T-helper 22 cell (primary cell): ENCODE data around the gene NUP210L.
"Not testable (repeated sequence)": the region's sequence is repeated elsewhere in the genome, so short reads cannot be mapped to it uniquely, and the experiment has no call there.

Experiments
- DNase-seq: peaks from one replicate; pipeline ENCODE4 v3.0.0-alpha.2; 2020; ENCODE audit warnings: low read depth

Gene NUP210L

GRCh38 chr1:153991806-153992205, 163.1 kb downstream of the NUP210L start:
- DNase-seq, result no peak

DNA sequence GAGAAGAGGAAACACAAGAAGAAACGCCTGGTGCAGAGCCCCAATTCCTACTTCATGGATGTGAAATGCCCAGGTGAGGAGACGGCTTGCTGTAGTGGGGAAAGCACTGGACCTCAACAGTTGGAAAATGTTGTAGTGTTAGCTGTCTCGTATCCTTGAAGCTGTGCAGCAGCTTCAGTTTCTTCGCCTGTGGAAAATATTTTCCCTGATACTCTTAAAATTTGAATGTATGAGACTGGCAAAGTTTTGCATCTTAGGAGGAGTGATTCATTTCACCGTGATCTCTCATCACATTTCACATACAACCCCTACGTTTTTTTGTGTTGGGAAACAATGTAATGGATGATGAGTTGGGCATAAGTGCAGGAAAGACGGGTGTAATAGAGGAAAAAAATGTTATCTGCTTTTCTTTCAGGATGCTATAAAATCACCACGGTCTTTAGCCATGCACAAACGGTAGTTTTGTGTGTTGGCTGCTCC, 163.7 kb downstream of the NUP210L start:
- no peak for DNase-seq

DNA sequence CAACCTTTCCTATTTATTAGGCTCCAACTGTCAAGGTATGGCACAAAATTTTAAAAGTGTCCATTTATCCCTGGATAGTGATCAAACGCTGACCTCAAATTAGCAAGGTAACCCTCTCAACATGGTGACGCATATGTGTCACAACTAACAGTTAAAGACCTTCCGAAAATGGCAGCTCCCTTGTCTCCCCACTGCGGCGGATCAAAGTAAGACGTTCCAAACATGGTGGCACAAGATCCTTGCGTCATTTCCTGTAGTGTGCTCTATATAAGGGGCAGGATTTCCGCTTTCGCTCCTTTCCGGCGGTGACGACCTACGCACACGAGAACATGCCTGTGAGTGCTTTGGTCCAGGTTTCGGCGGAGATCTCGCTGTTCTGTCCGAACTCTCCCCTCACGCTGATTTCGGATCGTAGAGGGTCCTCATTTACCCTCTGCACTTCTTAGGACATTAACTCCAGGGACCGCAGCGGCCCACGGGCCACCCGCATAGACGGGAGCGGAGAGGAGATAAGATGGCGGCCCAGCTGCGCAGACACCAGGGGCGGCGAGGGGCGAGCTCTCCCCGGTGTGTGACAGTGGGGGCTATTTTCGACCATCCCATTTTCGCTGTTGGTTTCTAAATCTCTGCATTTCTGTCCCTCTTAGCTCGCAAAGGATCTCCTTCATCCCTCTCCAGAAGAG, 164.3 kb downstream of the NUP210L start, which contains the start of gene RPS27:
Gene RPS27 (plus strand): TSS at position 295 of the 683 bp plus-strand sequence. CDS start 35 bp downstream, at position 330.
- DNase-seq, result peak; percentile 87

GRCh38 chr1:153987621-153988020, 167.3 kb downstream of the NUP210L start:
- DNase-seq, result no peak

DNA sequence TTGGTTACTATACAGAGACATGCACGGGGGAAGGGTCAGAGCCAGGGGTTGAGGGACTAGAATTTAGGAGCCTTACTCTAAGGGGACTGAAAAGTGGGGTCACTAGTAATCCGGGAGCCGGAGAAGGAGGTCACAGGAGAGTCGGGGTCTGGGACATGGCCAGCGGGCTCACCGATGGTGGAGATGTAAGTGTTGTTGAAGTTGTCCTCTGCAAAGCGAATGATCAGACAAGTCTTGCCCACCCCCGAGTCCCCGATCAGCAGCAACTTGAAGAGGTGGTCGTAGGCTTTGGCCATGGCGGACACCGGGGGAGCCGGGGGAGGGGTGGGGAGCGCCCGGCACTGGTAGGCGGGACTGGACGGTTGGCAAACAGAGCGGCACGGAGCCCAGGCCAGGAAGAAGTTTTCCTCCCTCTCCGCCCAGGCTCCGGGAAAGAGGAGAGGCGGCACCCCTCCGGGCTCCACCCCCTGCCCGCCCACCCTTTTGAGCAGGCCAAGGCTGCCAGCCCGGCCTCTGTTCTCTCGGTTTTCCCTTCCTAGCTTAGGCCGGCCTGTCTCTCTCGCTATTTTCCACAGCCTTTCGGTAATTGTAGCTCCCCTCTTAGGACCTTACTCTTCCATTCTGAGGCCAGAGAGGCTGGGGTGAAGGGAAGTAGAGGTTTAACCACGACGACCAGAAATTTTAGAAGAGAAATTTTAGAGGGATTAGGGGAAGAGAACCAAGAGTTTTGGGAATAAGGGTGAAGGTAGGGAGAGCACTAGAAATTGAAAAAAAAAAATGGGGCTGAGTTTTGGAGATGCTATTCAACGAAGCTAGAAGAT, 168.7 kb downstream of the NUP210L start, which contains the start of gene RAB13:
Gene RAB13 (minus strand): TSS at position 399 of the 821 bp plus-strand sequence. CDS start 103 bp downstream, at position 296.
- no peak for DNase-seq

DNA sequence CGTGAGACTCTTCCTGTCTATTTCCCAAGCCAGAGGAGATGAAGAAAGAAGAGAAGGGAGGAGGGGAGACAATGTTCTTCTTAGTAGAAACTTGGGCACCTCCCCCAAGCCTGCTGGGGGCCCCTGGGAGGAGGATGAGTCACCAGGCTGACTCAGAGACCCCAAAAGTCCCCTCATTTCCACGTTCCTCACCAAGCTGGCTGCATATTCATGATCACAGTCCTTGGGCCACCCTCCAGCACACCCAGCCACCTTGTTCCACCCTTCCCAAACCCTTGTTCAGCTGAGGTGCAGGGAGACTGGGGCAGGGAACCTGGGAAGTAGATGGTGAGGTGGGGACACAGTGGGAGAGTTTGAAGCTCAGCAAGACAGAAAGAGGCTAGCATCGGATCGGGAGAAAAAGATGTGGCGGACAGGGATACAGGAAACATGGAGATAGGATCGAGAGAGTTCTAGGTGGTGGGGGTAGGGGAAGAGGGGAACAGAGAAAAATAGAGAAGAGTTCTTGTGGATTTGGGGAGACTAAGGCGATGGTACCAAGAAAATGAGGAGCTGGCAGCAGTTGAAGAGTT, 169.4 kb downstream of the NUP210L start:
- DNase-seq, result no peak

- no peak for DNase-seq
Observed at GRCh38 chr1:153984123-153984894, 170.6 kb downstream of the NUP210L start.

DNA sequence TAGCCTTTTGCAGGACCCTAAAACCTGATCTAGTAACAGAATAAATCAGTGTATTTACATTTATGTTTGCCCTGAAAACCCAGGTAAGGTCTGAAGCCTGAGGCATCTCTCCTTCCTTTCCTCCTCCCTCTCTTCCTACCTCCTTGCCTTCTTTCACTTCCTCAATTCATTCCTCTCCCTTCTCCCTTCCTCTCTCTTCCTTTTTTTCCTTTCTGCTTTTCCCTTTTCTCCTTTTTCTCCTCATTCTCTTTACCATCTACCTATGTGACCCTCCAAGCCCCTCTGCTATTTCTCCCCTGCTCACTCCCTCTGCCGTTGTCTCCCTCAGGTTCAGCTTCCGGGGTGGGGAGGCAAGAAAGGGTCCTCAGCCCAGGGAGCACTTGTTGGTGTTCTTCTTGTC, 173.1 kb downstream of the NUP210L start:
- not testable (repeated sequence) for DNase-seq

- DNase-seq, result not testable (repeated sequence)
Observed at GRCh38 chr1:153979091-153979490, 175.8 kb downstream of the NUP210L start.

DNA sequence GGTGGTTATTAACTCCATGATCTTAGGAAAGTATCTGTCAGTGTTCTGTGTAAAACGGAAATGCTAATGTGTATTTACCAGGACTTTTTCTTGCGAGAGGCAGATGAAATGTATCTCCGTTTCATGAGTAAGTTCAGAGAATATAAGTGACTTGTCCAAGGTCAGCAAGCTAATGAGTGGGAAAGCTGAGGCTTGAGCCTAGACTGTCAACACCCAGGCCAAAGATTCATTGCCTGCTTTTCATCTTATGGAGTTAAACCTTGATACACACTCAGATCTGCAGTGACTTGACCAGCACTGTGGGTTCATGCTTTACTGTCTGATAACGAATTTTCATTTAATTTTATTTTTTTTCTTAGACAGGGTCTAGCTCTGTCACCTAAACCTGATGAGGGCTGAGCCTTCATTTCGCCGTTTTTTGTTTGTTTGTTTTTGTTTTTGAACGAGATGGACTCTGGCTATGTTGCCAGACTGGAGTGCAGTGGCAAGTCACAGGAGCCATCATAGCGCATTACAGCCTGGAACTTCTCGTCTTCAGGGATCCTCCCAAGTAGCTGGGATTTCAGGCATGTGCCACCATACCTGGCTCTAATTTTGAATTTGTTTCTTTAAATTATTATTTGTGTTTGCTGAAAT, 176.5 kb downstream of the NUP210L start:
- DNase-seq, result no peak

GRCh38 chr1:153977250-153978240, 177.3 kb downstream of the NUP210L start, which contains the start of gene JTB:
Gene JTB (minus strand): TSS chr1:153977674. CDS start chr1:153977252, 422 bp downstream.
- peak; percentile 79 for DNase-seq

GRCh38 chr1:153976819-153977249, 178.0 kb downstream of the NUP210L start:
- no peak for DNase-seq

- no peak for DNase-seq
Observed at GRCh38 chr1:153973525-153973924, 181.3 kb downstream of the NUP210L start.

DNA sequence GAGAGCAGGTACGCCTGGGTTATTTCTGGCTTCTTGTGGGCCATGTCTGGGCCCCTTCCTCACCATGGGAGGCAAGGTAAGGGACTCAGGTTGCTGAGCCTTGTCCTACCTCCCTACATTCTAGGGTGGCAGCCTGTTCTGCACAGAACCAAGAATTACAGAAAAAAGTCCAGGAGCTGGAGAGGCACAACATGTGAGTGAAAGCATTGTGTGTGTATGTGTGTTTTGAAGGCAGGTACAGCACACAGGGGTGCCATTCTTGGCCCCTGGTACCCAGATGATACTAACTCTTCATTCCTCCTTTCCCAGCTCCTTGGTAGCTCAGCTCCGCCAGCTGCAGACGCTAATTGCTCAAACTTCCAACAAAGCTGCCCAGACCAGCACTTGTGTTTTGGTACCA, 181.8 kb downstream of the NUP210L start:
- no peak for DNase-seq

- no peak for DNase-seq
Observed at GRCh38 chr1:153970346-153970745, 184.5 kb downstream of the NUP210L start.

GRCh38 chr1:153968972-153969371, 185.9 kb downstream of the NUP210L start:
- DNase-seq, result no peak

- DNase-seq, result no peak
Observed at GRCh38 chr1:153968408-153968807, 186.5 kb downstream of the NUP210L start.

DNA sequence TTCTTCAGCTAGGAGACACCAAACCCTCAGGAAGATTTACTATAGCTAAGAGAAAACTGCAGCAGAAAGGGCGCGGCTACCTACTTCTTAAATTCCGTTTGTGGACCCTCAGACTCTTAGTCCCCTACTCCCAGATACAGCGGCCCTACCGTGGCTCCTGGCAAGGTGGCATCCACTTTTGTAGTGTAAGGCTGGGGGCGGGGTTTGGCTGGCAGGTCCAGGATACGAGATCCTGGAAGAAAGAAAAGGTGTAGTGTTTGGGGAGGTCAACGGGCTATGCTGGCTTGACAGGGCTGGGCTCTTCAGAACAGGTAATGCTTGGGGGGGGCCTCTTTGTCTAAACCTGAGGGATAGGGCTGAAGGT, 186.9 kb downstream of the NUP210L start:
- DNase-seq, result no peak

GRCh38 chr1:153967107-153967999, 187.5 kb downstream of the NUP210L start, which contains the start of gene CREB3L4:
Gene CREB3L4 (plus strand): TSS chr1:153967902. CDS start chr1:153968526, 624 bp downstream.
- DNase-seq, result peak; percentile 80
